SJSA1 (cell line): ENCODE data around the gene LDLR. TPM values are rescaled to one million over a fixed set of nuclear protein-coding genes. Genes with fewer than 3 reads are reported as not detected.
"Not testable (repeated sequence)": the region's sequence is repeated elsewhere in the genome, so short reads cannot be mapped to it uniquely, and the experiment has no call there.

ENCODE experiments used
- DNase-seq, 2 experiments: peaks; one replicate each; pipeline ENCODE4 v3.0.0-alpha.2; 2015 to 2020; ENCODE audit warnings: low spot score in 2 of 2, low read depth in 1 of 2
- H3K27ac ChIP-seq: fragments of 250-450 bp; sonication (Bioruptor Pico); 2 replicates; pipeline ENCODE4 v1.5.1; 2020; ENCODE audit warnings: mild to moderate bottlenecking, moderate library complexity
- H3K27me3 ChIP-seq: fragments of 250-450 bp; sonication (Bioruptor Pico); replicated peaks from 2 replicates; pipeline ENCODE4 v1.5.1; 2020; ENCODE audit warnings: mild to moderate bottlenecking, moderate library complexity
- H3K36me3 ChIP-seq: fragments of 250-450 bp; sonication (Bioruptor Pico); 2 replicates; pipeline ENCODE4 v1.5.1; 2020; ENCODE audit warnings: mild to moderate bottlenecking
- H3K4me1 ChIP-seq: fragments of 250-450 bp; sonication (Bioruptor Pico); replicated peaks from 2 replicates; pipeline ENCODE4 v1.6.1; 2021; ENCODE audit warnings: mild to moderate bottlenecking
- H3K4me3 ChIP-seq: fragments of 250-450 bp; sonication (Bioruptor Pico); 2 replicates; pipeline ENCODE4 v1.5.1; 2020; ENCODE audit warnings: mild to moderate bottlenecking
- H3K9me3 ChIP-seq: fragments of 250-450 bp; sonication (Bioruptor Pico); replicated peaks from 2 replicates; pipeline ENCODE4 v1.5.1; 2020; ENCODE audit warnings: mild to moderate bottlenecking
- total RNA-seq: library from RNA; depleted of rRNA; stranded (reverse); fragments of >200 nt; shearing (Covaris generic); gene quantifications from 2 replicates; pipeline ENCODE4 v1.2.3, GENCODE V29; 2014

Gene LDLR
- total RNA-seq, 1 experiment from 2014 or later: 115 TPM

DNA sequence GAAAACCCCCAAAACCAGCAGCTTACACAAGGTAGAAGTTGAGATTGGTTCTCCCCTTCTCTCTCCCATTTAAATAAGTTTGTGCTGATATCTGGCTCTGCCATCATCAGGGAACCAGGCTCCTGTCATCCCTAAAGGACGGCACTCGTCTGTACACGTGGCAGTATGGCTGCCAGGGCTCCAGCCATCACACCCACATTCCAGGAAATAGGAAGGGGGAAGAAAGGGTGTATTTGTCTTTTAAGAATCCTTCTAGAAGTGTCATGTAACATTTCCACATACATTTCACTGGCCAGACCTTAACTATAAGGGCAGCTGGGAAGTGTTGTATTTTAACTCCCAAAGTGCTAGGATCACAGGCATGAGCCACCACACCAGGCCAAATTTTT is 56.3 kb downstream of the LDLR start:
- peaks cover 80% of the 10 kb centered on the region for H3K36me3 ChIP-seq
- no peak overlapping the region for H3K4me3 ChIP-seq
- DNase-seq: no peak
- no peak overlapping the region for H3K27ac ChIP-seq
- H3K4me1 ChIP-seq: peaks cover 37% of the 10 kb centered on the region
- peaks cover 3% of the 10 kb centered on the region; the same call in 1 of the 2 replicates for H3K9me3 ChIP-seq
- no peaks in the 10 kb centered on the region for H3K27me3 ChIP-seq

DNA sequence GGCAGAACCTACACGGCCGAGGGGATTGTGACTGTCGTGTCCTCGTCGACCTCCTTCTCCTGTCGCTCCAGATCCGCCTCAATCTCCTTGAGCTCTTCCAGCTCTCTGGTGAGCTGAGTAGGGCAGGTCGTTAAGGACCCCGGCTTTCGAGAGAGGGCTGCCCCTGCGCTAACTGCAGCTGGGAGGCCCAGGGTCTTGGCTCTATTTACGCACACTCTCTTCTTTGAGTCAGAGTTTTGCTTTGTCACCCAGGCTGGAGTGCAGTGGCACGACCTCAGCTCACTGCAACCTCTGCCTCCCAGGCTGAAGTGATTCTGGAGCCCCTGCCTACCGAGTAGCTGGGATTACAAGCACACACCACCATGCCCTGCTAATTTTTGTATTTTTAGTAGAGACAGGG is 58.7 kb downstream of the LDLR start:
- Histone ChIP-seq H3K4me1 (peaks cover 22% of the 10 kb centered on the region), H3K9me3 (no peaks in the 10 kb centered on the region; the same call in 1 of the 2 replicates), H3K4me3 (no peak overlapping the region), H3K27ac (no peak overlapping the region), H3K36me3 (peaks cover 93% of the 10 kb centered on the region), H3K27me3 (no peaks in the 10 kb centered on the region)
- no peak for DNase-seq

DNA sequence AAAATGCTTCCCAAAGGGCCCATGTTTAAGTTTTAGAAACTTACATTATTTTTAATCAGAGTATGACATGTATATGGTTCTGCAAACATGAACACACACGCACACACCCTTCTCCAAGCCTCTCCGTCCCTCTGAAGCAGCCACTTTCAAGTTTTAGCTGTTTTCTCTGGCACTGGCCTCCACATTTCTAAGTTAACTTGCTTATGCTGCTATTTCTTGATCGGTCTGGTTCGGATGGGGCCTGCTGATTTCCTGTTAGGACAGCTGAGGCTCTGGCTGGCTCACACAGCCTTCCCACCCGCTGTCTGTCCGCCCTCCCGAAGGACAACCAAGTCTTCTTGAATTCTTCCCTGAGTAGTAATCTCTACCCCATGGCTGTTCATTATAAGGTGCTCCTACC is 61.9 kb downstream of the LDLR start:
- Histone ChIP-seq H3K27ac (no peak overlapping the region), H3K4me3 (no peak overlapping the region), H3K4me1 (peaks cover 33% of the 10 kb centered on the region), H3K36me3 (peaks cover 91% of the 10 kb centered on the region), H3K9me3 (no peaks in the 10 kb centered on the region), H3K27me3 (no peaks in the 10 kb centered on the region)
- DNase-seq: no peak

DNA sequence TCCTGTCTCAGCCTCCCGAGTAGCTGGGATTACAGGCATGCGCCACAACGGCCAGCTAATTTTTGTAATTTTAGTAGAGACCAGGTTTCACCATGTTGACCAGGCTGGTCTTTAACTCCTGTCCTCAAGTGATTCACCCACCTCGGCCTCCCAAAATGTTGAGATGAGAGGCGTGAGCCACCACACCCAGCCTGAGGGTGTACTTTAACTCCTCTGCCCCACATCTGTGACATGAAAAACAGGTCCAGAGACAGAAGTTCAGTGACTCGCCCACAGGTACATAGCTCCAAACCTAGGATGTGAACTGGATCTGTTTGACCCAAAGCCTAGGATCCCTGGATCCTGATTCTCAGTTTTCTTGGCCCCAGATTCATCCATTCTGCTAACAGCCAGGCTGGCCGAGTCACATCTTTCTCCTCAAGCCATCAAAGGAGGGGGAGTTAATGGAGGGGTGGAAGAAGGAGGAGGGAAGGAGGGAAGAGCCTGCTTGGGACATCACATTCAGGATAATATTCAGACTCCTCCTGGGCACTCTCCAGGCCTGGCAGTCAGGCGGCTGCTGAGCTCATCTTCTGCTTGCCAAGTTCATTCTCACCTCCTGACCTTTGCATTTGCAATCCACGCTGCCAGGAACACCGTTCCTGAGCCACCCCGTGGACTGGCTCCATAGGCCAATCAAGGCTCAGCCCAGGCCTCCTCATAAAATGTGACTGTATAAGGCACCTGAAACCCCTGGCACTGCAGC is 63.2 kb downstream of the LDLR start:
- Histone ChIP-seq H3K27ac (peak overlapping the region; percentile 24), H3K4me1 (peaks cover 37% of the 10 kb centered on the region), H3K27me3 (no peaks in the 10 kb centered on the region), H3K36me3 (peaks cover 77% of the 10 kb centered on the region), H3K4me3 (no peak overlapping the region), H3K9me3 (no peaks in the 10 kb centered on the region)
- no peak for DNase-seq

DNA sequence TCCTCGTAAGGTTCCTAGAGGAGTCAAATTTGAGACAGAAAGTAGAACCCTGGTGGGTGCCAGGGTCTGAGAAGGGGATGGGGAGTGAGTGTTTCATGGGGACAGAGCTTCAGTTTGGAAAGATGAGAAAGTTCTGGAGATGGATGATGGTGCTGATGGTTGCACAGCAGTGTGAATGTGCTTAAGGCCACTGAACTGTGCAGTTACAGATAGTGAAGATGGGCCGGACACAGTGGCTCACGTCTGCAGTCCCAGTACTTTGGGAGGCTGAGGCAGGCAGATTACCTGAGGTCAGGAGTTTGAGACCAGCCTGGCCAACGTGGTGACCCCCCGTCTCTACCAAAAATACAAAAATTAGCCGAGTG is 65.4 kb downstream of the LDLR start:
- Histone ChIP-seq H3K4me3 (peak overlapping the region; percentile 82), H3K27ac (peak overlapping the region; percentile 74), H3K36me3 (peaks cover 56% of the 10 kb centered on the region), H3K9me3 (no peaks in the 10 kb centered on the region), H3K27me3 (no peaks in the 10 kb centered on the region), H3K4me1 (peaks cover 37% of the 10 kb centered on the region)
- DNase-seq: no peak

DNA sequence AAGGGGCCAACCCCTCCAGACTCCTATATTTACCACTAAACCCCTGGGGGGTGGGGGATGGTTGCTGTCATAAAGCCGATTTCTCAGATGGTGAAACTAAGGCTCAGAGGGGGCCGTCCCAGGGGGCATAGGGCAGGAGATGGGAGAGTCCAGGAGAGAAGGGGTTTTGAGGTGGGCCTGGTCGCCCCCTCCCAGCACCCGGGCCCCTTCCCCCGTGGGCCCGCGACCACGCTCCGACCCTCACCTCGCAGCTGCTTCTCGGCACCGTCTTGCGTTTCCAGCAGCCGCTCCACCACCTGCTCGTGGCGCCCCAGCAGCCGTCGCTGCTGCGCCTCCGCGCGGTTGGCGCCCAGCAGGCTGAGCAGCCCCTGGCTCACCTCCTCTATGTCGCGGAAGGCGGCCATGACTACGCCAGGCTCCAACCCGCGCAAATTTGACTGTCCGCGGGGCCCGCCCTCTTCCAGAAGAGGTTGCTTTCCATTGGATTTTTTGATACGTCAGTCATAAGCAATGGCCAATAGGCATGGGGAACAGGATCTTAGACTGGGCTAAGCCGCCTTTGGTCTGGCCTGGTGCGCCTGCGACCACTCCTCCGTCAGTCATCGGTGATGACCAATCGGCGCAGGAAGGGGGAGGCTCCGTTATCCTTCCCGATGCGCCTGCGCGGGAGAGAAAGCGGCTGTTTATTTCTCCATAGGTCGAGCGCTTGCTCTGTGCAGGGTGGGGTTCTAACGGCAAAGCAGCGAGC is 66.3 kb downstream of the LDLR start, which contains the start of gene SPC24:
Gene SPC24, minus strand, starts transcription at position 410 of the 748 bp plus-strand sequence. Its CDS starts 6 bp downstream, at position 404.
- Histone ChIP-seq H3K4me3 (peak within 1 kb of the TSS; percentile 82), H3K27ac (peak within 1 kb of the TSS; percentile 74), H3K27me3 (no peaks in the 10 kb centered on the region), H3K4me1 (peaks cover 37% of the 10 kb centered on the region), H3K9me3 (no peaks in the 10 kb centered on the region; the same call in 1 of the 2 replicates), H3K36me3 (peaks cover 47% of the 10 kb centered on the region)
- DNase-seq: peak; percentile 99

DNA sequence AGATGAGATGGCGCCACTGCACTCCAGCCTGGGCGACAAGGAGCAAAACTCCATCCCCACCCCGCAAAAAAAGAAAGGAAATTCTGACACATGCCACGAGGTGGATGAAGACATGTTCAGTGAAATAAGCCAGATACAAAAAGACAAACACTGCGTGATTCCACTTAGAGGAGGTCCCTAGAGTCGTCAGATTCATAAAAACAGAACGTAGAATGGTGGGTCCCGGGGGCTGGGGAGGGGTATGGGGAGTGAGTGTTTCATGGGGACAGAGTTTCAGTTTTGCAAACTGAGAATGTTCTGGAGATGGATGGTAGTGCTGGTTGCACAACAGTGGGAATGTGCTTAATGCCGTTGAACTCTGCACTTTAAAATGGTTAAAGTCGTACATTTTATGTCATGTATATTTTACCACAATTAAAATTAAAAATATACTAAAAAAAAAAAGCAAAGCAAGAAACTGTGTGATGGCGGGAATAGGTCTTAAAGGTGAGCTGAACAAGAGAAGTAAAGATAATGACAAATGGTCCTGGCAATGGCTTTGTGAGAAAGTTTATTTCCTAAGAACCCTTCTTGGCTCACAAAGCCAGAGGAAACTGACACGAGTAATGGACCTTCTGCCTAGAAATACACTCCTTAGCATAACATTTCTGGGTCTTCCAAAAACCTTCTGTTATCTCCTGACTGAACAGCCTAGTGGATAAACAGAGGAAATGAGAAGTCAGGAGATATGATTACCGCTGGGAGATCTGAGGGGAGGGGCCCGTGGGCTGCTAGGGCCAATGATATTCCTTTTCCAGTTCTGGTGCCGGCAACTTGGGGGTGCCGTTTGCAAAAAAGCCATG is 70.6 kb downstream of the LDLR start:
- Histone ChIP-seq H3K9me3 (no peaks in the 10 kb centered on the region; the same call in 1 of the 2 replicates), H3K4me3 (no peak overlapping the region), H3K27me3 (no peaks in the 10 kb centered on the region), H3K4me1 (peaks cover 10% of the 10 kb centered on the region), H3K36me3 (peaks cover 29% of the 10 kb centered on the region), H3K27ac (no peak overlapping the region)
- no peak for DNase-seq

DNA sequence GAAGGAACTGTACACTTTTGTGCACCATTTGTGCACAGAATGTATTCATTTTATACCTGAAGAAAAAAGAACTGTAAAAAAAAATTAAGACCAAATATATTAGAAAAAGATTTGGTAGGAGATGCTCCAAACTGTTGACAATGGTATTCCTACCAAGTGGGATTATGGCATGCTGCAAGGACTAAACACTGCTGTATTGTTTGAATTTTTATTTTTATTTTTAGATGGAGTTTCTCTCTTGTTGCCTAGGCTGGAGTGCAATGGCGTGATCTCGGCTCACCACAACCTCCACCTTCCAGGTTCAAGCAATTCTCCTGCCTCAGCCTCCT is 71.1 kb downstream of the LDLR start:
- H3K4me1 ChIP-seq, H3K27me3 ChIP-seq, H3K4me3 ChIP-seq, H3K9me3 ChIP-seq, DNase-seq, H3K27ac ChIP-seq: not testable (repeated sequence)
- peaks cover 29% of the 10 kb centered on the region for H3K36me3 ChIP-seq

DNA sequence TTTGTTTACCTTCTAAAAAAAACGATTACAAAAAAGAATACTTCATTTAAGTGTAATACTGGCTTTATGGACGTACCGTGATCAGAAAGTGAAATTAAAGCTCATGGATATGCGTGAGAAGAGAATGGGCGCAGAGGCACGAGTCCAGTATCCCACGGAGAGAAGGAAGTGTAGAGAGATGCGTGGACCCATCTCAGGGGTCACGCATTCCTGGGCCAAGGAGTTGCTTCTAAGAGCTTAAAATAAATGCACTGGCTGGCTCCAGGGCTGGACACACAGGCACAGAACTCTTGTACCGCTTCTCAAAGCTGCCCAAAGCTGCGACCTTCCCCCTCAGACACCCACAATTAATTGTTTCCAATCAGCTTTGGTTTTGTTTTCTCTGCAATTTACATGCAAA is 75.0 kb downstream of the LDLR start:
- no peaks in the 10 kb centered on the region; the same call in 1 of the 2 replicates for H3K9me3 ChIP-seq
- H3K27ac ChIP-seq: no peak overlapping the region
- H3K27me3 ChIP-seq: no peaks in the 10 kb centered on the region
- no peak overlapping the region for H3K4me3 ChIP-seq
- DNase-seq: no peak
- H3K4me1 ChIP-seq: peaks cover 26% of the 10 kb centered on the region
- H3K36me3 ChIP-seq: peaks cover 63% of the 10 kb centered on the region

DNA sequence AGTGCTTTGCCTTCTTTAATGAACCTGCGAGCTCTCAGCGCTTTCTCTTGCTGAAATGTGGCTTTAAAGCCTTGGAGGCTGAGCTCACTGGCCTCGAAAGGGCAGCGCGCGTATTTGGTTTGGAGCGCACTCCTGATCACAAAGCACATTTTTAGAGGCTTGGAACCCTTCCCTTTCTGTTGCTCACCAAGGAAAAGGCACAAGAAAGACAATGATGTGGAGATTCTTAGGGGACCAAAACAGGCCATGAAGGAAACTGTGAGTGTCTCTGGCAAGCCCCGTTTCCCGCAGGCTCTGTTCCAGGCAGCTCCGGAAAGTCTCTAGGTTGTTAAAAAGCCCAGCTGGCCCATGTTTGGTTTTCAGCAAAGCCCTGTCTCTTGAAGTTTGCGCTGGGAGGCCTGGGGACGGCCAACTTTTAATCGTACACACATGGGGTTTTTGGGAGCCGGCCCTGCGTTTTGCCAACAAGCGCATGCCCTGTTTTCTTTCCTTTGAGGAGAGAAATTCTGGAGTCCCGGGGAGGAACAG is 75.7 kb downstream of the LDLR start:
- H3K27me3 ChIP-seq: no peaks in the 10 kb centered on the region
- peaks cover 33% of the 10 kb centered on the region for H3K4me1 ChIP-seq
- H3K9me3 ChIP-seq: no peaks in the 10 kb centered on the region; the same call in 1 of the 2 replicates
- peaks cover 69% of the 10 kb centered on the region for H3K36me3 ChIP-seq
- no peak overlapping the region for H3K4me3 ChIP-seq
- no peak for DNase-seq
- H3K27ac ChIP-seq: no peak overlapping the region

DNA sequence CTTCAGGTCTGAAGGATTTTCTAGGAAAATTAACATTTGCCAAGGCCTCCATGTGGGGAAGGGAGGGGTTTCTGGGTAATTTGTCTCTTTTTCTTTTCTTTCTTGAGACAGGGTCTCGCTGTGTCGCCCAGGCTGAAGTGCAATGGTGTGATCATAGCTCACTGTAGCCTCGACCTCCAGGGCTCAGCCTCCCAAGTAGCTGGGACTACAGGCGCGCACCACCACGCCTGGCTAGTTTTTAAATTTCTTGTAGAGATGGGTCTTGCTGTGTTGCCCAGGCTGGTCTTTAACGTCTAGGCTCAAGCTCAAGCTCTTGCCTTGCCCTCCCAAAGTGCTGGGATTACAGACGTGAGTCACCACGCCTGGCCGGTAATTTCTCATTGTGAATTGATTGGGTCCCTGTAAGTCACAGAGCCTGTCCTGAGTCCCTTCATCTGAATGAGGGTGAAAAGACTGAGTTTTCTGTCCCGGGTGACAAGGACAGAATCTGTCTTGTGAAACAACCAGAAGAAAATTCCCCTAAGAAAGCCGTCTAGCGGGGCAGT is 76.3 kb downstream of the LDLR start:
- no peak for DNase-seq
- no peaks in the 10 kb centered on the region; the same call in 1 of the 2 replicates for H3K9me3 ChIP-seq
- no peak overlapping the region for H3K27ac ChIP-seq
- peaks cover 39% of the 10 kb centered on the region for H3K4me1 ChIP-seq
- no peak overlapping the region for H3K4me3 ChIP-seq
- H3K27me3 ChIP-seq: no peaks in the 10 kb centered on the region
- H3K36me3 ChIP-seq: peaks cover 75% of the 10 kb centered on the region

DNA sequence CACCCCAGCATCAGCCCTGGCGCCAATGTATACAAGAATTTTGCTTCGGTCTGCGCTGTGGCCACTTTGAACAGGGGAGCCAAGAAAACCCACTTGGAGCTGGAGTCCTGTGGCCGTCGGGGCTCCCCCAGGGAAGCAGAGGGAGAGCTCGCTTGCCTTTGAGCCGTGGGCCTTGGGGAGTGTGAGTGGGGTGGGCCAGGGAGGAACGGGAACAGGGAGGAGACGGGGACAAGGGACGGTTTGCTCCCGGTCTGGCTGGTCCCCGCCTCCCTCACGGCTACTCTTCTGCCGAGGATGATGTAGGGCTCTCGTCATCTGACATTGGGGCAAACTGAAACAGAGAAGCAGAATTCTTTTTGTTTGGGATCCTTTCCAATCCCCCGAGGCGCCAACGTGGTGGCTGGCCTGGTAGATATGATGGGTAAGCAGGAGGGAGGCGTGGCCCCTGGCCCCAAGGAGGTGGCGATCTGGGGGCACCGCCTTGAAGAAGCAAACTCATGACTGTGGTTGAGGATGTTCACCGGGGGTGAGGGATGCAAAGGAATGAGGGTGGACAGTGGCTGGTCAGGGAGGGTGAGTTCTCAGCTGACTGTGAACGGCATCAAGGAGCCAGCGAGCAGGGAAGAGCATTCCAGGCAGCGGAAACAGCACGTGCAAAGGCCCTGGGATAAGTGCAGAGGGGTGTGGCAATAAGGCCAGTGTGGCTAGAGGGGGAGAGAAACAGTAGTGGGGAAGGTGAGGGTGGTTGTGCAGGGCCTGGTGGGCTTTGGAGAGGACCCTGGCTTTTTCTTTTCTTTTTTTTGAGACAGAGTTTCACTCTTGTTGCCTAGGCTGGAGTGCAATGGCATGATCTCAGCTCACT is 77.2 kb downstream of the LDLR start:
- Histone ChIP-seq H3K9me3 (no peaks in the 10 kb centered on the region), H3K36me3 (peaks cover 85% of the 10 kb centered on the region), H3K4me1 (peaks cover 47% of the 10 kb centered on the region), H3K27me3 (no peaks in the 10 kb centered on the region), H3K4me3 (no peak overlapping the region), H3K27ac (no peak overlapping the region)
- no peak for DNase-seq
